Stimulated activated CD4-positive, alpha-beta T cell treated with anti-CD3 and anti-CD28 coated beads, Interleukin-4, amount 100 ng/mL, for 4 hours (primary cell): Measurements from ENCODE around the gene AACS.
"Not testable (repeated sequence)": the region's sequence is repeated elsewhere in the genome, so short reads cannot be mapped to it uniquely, and the experiment has no call there.

Experiments
- DNase-seq, 2 experiments: peaks; one replicate each; pipeline ENCODE4 v3.0.0-alpha.2; 2020

The AACS gene

GRCh38 chr12:125057708-125058107 lies 7.5 kb upstream of the AACS start:
- DNase-seq: no peak

GRCh38 chr12:125061229-125061628 lies 4.0 kb upstream of the AACS start:
- DNase-seq: no peak

- not testable (repeated sequence) for DNase-seq
Observed at GRCh38 chr12:125063522-125063921, 1.7 kb upstream of the AACS start.

GRCh38 chr12:125064492-125064891 lies 743 bp upstream of the AACS start:
- DNase-seq: no peak

GRCh38 chr12:125065919-125066570 lies 810 bp downstream of the AACS start:
- DNase-seq: no peak

- DNase-seq: no peak
Observed at GRCh38 chr12:125068391-125068790, 3.2 kb downstream of the AACS start.

- DNase-seq: no peak
Observed at GRCh38 chr12:125069616-125070015, 4.4 kb downstream of the AACS start.

- DNase-seq: no peak
Observed at GRCh38 chr12:125070112-125070511, 4.9 kb downstream of the AACS start.

GRCh38 chr12:125070661-125071390 lies 5.6 kb downstream of the AACS start:
- DNase-seq: no peak

GRCh38 chr12:125071456-125071855 lies 6.2 kb downstream of the AACS start:
- DNase-seq: no peak

GRCh38 chr12:125072496-125072895 lies 7.3 kb downstream of the AACS start:
- DNase-seq: no peak

- not testable (repeated sequence) for DNase-seq
Observed at GRCh38 chr12:125074294-125074693, 9.1 kb downstream of the AACS start.

GRCh38 chr12:125076103-125076502 lies 10.9 kb downstream of the AACS start:
- DNase-seq: no peak

GRCh38 chr12:125079084-125079483 lies 13.8 kb downstream of the AACS start:
- DNase-seq: no peak

- DNase-seq: no peak
Observed at GRCh38 chr12:125079648-125080645, 14.7 kb downstream of the AACS start.

- no peak for DNase-seq
Observed at GRCh38 chr12:125081427-125081826, 16.2 kb downstream of the AACS start.

GRCh38 chr12:125083072-125083471 lies 17.8 kb downstream of the AACS start:
- no peak for DNase-seq

- DNase-seq: not testable (repeated sequence)
Observed at GRCh38 chr12:125088199-125088598, 23.0 kb downstream of the AACS start.

- DNase-seq: no peak
Observed at GRCh38 chr12:125089083-125089482, 23.8 kb downstream of the AACS start.

- no peak for DNase-seq
Observed at GRCh38 chr12:125089626-125090025, 24.4 kb downstream of the AACS start.

- DNase-seq: no peak
Observed at GRCh38 chr12:125090437-125090836, 25.2 kb downstream of the AACS start.

- no peak for DNase-seq
Observed at GRCh38 chr12:125091401-125091800, 26.2 kb downstream of the AACS start.

- no peak for DNase-seq
Observed at GRCh38 chr12:125092108-125092871, 27.1 kb downstream of the AACS start.
